VCaP (cell line): ENCODE measurements around the gene CEP85L.
"Not testable (repeated sequence)": the region's sequence is repeated elsewhere in the genome, so short reads cannot be mapped to it uniquely, and the experiment has no call there.

Experiments used
- H3K27ac ChIP-seq: fragments of 450-650 bp; 2 replicates; pipeline ENCODE4 v1.5.1; 2017
- CTCF ChIP-seq: fragments of 450-650 bp; conservative IDR thresholded peaks from 2 replicates; pipeline ENCODE4 v1.5.1; 2017; ENCODE audit warnings: mild to moderate bottlenecking, moderate library complexity

The CEP85L gene

GRCh38 chr6:118436482-118436881 is 214.9 kb downstream of the CEP85L start:
- TF ChIP-seq CTCF: no peak
- H3K27ac ChIP-seq: no peak overlapping the region

- not testable (repeated sequence) for H3K27ac ChIP-seq
Observed at GRCh38 chr6:118434147-118434546, 217.2 kb downstream of the CEP85L start.

GRCh38 chr6:118421312-118421711 is 230.1 kb downstream of the CEP85L start:
- not testable (repeated sequence) for H3K27ac ChIP-seq

GRCh38 chr6:118419448-118420394 is 231.7 kb downstream of the CEP85L start:
- no peak for TF ChIP-seq CTCF
- H3K27ac ChIP-seq: no peak overlapping the region
